GM23248 (cell line): ENCODE results near the gene PPM1H. TPM values are rescaled to one million over a fixed set of nuclear protein-coding genes. Genes with fewer than 3 reads are reported as not detected.
"Not testable (repeated sequence)": the region's sequence is repeated elsewhere in the genome, so short reads cannot be mapped to it uniquely, and the experiment has no call there.

Experiments
- DNase-seq: peaks from one replicate; pipeline ENCODE4 v3.0.0-alpha.2; 2015
- H2AFZ ChIP-seq: fragments of 200-600 bp; sonication (generic); 2 replicates; pipeline ENCODE4 v1.6.1; 2016; ENCODE audit warnings: antibody characterized with exemption
- H3F3A ChIP-seq: fragments of 200-600 bp; sonication (generic); 2 replicates; pipeline ENCODE4 v1.6.1; 2016; ENCODE audit warnings: mild to moderate bottlenecking, antibody characterized with exemption, mixed run types; ENCODE audit not compliant: insufficient read depth
- H3K27ac ChIP-seq: fragments of 200-600 bp; sonication (generic); 2 replicates; pipeline ENCODE4 v1.5.1; 2016; ENCODE audit warnings: mild to moderate bottlenecking
- H3K27me3 ChIP-seq: fragments of 200-600 bp; sonication (generic); replicated peaks from 2 replicates; pipeline ENCODE4 v1.6.1; 2016; ENCODE audit warnings: mild to moderate bottlenecking; ENCODE audit not compliant: insufficient read depth
- H3K36me3 ChIP-seq: fragments of 200-600 bp; sonication (generic); 2 replicates; pipeline ENCODE4 v1.6.1; 2016; ENCODE audit warnings: low read depth, mild to moderate bottlenecking
- H3K4me1 ChIP-seq: fragments of 200-600 bp; sonication (generic); 2 replicates; pipeline ENCODE4 v1.6.1; 2016; ENCODE audit warnings: mild to moderate bottlenecking; ENCODE audit not compliant: insufficient read depth
- H3K4me2 ChIP-seq: fragments of 200-600 bp; sonication (generic); one replicate; pipeline ENCODE4 v1.6.1; 2016; ENCODE audit warnings: mild to moderate bottlenecking; ENCODE audit not compliant: unreplicated experiment
- H3K4me3 ChIP-seq: fragments of 200-600 bp; sonication (generic); 2 replicates; pipeline ENCODE4 v1.5.1; 2016; ENCODE audit warnings: mild to moderate bottlenecking
- H3K79me2 ChIP-seq: fragments of 200-600 bp; sonication (generic); 2 replicates; pipeline ENCODE4 v1.6.1; 2016; ENCODE audit warnings: mild to moderate bottlenecking; ENCODE audit not compliant: insufficient read depth
- H3K9ac ChIP-seq: fragments of 200-600 bp; sonication (generic); 2 replicates; pipeline ENCODE4 v1.6.1; 2016; ENCODE audit warnings: mild to moderate bottlenecking
- H3K9me2 ChIP-seq: fragments of 200-600 bp; sonication (generic); 2 replicates; pipeline ENCODE4 v1.6.1; 2016; ENCODE audit warnings: mixed run types, mild to moderate bottlenecking, moderate library complexity; ENCODE audit not compliant: insufficient read depth
- H3K9me3 ChIP-seq: fragments of 200-600 bp; sonication (generic); one replicate; pipeline ENCODE4 v1.6.1; 2017; ENCODE audit warnings: low read depth
- H4K20me1 ChIP-seq: fragments of 200-600 bp; sonication (generic); 2 replicates; pipeline ENCODE4 v1.6.0; 2016; ENCODE audit not compliant: insufficient read depth
- EZH2 ChIP-seq: fragments of 200-600 bp; sonication (generic); IDR thresholded peaks from 2 replicates; pipeline ENCODE4 v1.6.1; 2018; ENCODE audit warnings: antibody characterized with exemption, mild to moderate bottlenecking; ENCODE audit not compliant: insufficient read depth, poor library complexity, severe bottlenecking
- EZH2phosphoT487 ChIP-seq: fragments of 200-600 bp; sonication (generic); IDR thresholded peaks from 2 replicates; pipeline ENCODE4 v1.6.1; 2018; ENCODE audit warnings: antibody characterized with exemption, moderate library complexity, mild to moderate bottlenecking, low read depth; ENCODE audit not compliant: insufficient read depth
- WGBS, 2 experiments: methylation state at CpG; one replicate each; pipeline ENCODE4 v1.1.6; 2015 to 2017; ENCODE audit warnings: low lambda C conversion rate in 2 of 2, low coverage in 1 of 2; ENCODE audit errors: missing lambda C conversion rate in 2 of 2; 5-methylcytosine and 5-hydroxymethylcytosine counted together
- in situ Hi-C: fragments of 300-500 bp; cut with MboI; formaldehyde crosslinking; loops from 2 replicates; pipeline ENCODE4 v1.15.0; 2020
- polyA plus RNA-seq: library from polyadenylated mRNA; unstranded; fragments of >200 nt; fragmentation: Nextera tagmentation; extraction: Ambion mirVana; gene quantifications from 2 replicates; pipeline ENCODE4 v1.2.1, GENCODE V29; 2016
- total RNA-seq: library from RNA; depleted of rRNA; stranded (reverse); fragments of >200 nt; shearing (Covaris generic); gene quantifications from 2 replicates; pipeline ENCODE4 v1.2.3, GENCODE V29; 2014

Gene PPM1H
- total and polyA plus RNA-seq, 2 experiments from 2014 or later = 0.13 to 1.2 TPM

DNA sequence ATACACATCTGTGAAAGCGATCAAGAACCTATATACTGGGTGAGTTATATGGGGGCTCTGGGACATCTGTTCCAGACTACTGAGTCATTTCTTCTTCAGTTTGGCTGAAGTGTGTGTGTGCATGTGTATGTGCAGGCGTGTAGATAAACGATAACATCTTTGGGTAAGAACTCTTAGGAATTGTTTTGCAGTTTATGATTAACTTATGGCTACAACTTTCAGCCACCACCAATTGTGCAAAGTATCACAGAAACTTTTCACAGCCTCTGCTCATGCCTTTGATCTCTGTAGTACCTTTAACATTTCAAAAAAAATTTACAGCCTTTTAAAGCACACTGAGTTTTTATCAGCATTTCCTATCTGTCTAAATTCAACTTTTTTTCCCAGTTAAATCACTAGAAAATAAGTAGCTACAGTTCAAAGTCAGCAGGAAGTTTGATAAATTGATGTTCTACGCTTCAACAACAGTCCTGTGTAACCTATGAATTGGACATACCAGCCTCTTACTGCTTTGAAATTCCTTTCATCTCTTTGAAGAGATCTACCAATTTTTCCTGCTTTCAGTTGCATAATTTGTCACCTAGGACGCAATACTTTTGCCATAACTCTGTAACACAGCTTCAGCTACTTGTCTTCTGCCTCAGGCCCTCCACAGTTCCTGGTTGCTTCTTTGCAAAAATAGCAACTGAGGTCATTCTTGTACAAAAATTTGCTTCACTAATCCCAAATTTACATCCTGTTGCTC lies 43.0 kb downstream of the PPM1H start:
- no peak overlapping the region for H3K4me2 ChIP-seq
- no peaks in the 10 kb centered on the region for H3K36me3 ChIP-seq
- H3K9ac ChIP-seq = no peak overlapping the region
- in situ Hi-C loops = no loop called here
- no peak overlapping the region for H3K27ac ChIP-seq
- H3K9me2 ChIP-seq = no peaks in the 10 kb centered on the region
- TF ChIP-seq EZH2phosphoT487 (no peak), EZH2 (no peak)
- H3K9me3 ChIP-seq = no peaks in the 10 kb centered on the region
- no peaks in the 10 kb centered on the region for H3K4me1 ChIP-seq
- 49 to 51% methylated on average over 5 of the region's 5 CpGs for WGBS, 2 experiments
- H2AFZ ChIP-seq = no peak overlapping the region
- no peak for DNase-seq
- no peaks in the 10 kb centered on the region for H3F3A ChIP-seq
- no peak overlapping the region for H3K4me3 ChIP-seq
- H4K20me1 ChIP-seq = no peaks in the 10 kb centered on the region
- no peaks in the 10 kb centered on the region; the same call in 1 of the 2 replicates for H3K27me3 ChIP-seq
- H3K79me2 ChIP-seq = no peaks in the 10 kb centered on the region

DNA sequence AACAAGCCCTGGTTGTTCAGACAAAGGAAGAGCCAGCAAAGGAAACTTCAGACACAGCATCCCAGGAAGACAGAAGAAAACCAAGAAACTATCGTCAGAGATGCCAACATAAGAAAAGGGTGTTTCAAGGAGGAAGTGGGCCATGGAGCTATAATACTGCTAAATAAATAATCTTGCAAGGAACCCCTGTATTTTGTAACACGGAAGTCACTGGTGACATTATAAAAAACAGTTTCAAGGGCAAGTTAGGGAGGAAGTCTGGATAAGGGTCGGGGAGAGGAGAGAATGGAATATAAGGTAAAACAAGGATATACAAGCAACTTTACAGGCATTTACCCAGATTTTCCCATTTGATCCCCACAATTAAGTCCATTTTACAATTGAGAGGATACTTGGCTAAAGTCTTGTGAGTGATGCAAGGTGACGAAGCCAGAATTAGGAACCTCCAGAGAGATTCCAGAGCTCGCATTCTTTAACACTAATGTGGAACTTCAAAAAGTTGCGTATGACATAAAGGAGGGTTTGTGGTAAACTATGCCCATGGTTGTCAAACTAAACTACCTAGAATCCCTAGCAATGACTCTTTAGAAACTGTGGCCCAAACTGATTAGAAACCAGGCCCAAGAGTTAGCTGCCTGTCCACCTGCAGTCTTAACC lies 46.4 kb downstream of the PPM1H start:
- Histone ChIP-seq H3F3A (no peaks in the 10 kb centered on the region), H2AFZ (no peak overlapping the region), H3K4me2 (no peak overlapping the region), H3K4me3 (no peak overlapping the region), H3K79me2 (no peaks in the 10 kb centered on the region), H3K9me3 (no peaks in the 10 kb centered on the region), H4K20me1 (no peaks in the 10 kb centered on the region), H3K27me3 (no peaks in the 10 kb centered on the region; the same call in 1 of the 2 replicates), H3K4me1 (no peaks in the 10 kb centered on the region), H3K9ac (no peak overlapping the region), H3K27ac (no peak overlapping the region), H3K9me2 (no peaks in the 10 kb centered on the region), H3K36me3 (no peaks in the 10 kb centered on the region)
- WGBS, 2 experiments = 61 to 65% methylated on average over 6 of the region's 6 CpGs
- DNase-seq = no peak
- TF ChIP-seq EZH2phosphoT487 (no peak), EZH2 (no peak)
- in situ Hi-C loops = no loop called here

DNA sequence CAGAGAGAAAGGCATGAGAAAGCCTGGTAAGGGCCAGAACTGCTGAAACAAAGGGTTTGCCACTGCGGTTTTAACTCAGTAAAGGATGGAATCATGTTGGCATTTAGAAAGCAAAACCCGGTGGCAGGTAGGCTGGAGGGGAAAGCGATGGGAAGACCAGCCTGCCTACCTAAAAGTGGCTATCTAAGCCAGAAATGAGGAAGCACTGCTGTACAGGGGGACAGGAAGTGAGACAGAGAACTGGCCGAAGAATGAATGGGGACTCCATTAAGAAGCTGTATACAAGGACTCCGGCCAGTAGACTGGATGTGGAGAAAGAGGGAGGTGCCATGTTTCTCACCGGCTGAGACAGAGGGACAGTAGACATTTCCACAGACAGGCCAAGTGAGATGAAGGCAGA lies 48.2 kb downstream of the PPM1H start:
- TF ChIP-seq EZH2 = no peak
- TF ChIP-seq EZH2phosphoT487 = no peak
- Histone ChIP-seq H3K9ac (no peak overlapping the region), H4K20me1 (no peaks in the 10 kb centered on the region), H3K9me2 (no peaks in the 10 kb centered on the region), H2AFZ (no peak overlapping the region), H3K79me2 (no peaks in the 10 kb centered on the region), H3K4me3 (no peak overlapping the region), H3K36me3 (no peaks in the 10 kb centered on the region), H3K27ac (no peak overlapping the region), H3K4me1 (no peaks in the 10 kb centered on the region), H3K4me2 (no peak overlapping the region), H3K9me3 (no peaks in the 10 kb centered on the region), H3F3A (no peaks in the 10 kb centered on the region), H3K27me3 (no peaks in the 10 kb centered on the region; the same call in 1 of the 2 replicates)
- DNase-seq = no peak
- in situ Hi-C loops = no loop called here
- 59 to 63% methylated on average over 6 of the region's 6 CpGs for WGBS, 2 experiments

DNA sequence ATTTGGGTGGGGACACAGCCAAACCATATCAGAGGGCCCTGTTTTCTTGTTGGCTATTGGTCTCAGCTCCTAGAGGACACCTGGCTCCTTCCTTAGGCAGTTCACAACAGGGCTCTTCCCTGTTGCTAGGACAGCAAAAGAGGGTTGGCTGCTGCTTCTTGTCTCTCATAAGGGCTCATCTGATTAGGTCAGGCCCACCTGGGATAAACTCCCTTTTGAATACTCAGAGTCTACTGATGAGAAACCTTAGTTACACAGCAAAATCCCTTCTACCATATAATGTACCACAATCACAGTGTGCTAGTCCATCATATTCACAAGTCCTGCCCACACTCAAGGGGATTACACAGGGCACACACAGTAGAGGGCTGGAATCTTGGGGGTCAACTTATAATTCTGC lies 49.7 kb downstream of the PPM1H start:
- H3K36me3 ChIP-seq = no peaks in the 10 kb centered on the region
- no peak overlapping the region for H3K4me3 ChIP-seq
- no peaks in the 10 kb centered on the region for H3K79me2 ChIP-seq
- no peak overlapping the region for H2AFZ ChIP-seq
- in situ Hi-C loops = no loop called here
- no peaks in the 10 kb centered on the region for H3K9me2 ChIP-seq
- H4K20me1 ChIP-seq = no peaks in the 10 kb centered on the region
- TF ChIP-seq EZH2 (no peak), EZH2phosphoT487 (no peak)
- no peak overlapping the region for H3K4me2 ChIP-seq
- H3K9me3 ChIP-seq = no peaks in the 10 kb centered on the region
- no peak overlapping the region for H3K9ac ChIP-seq
- no peak for DNase-seq
- H3K4me1 ChIP-seq = no peaks in the 10 kb centered on the region
- no peaks in the 10 kb centered on the region for H3F3A ChIP-seq
- no peaks in the 10 kb centered on the region; the same call in 1 of the 2 replicates for H3K27me3 ChIP-seq
- no peak overlapping the region for H3K27ac ChIP-seq

DNA sequence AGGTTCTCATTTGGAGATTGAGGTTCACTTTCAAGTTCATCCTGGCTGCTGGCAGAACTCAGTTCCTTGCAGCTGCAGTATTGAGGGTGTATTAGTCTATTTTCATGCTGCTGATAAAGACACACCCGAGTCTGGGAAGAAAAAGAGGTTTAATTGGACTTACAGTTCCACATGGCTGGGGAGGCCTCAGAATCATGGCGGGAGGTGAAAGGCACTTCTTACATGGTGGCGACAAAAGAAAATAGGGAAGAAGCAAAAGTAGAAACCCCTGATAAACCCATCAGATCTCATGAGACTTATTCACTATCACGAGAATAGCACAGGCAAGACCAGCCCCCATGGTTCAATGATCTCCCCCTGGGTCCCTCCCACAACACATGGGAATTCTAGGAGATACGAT lies 50.1 kb downstream of the PPM1H start:
- H3K27me3 ChIP-seq, H3K79me2 ChIP-seq, DNase-seq, H2AFZ ChIP-seq, H3K9ac ChIP-seq, in situ Hi-C loops, H3F3A ChIP-seq, H3K4me2 ChIP-seq, H3K4me3 ChIP-seq, H3K9me3 ChIP-seq, H3K9me2 ChIP-seq, H3K4me1 ChIP-seq, H4K20me1 ChIP-seq, H3K27ac ChIP-seq, H3K36me3 ChIP-seq: not testable (repeated sequence)
- 36 to 37% methylated on average over 5 of the region's 5 CpGs for WGBS, 2 experiments
